Measurements from ENCODE around the gene CCL27.
A peak's percentile ranks its signal among the peaks of the same experiment; 100 is the strongest.

CCL27 gene

GRCh38 chr9:34662526-34663302, at the start of gene CCL27:
CCL27 (minus strand) TSS chr9:34662657; CDS start chr9:34662633, 24 bp downstream.
- no peak for DNase-seq (ENCODE audit: low read depth, low spot score)

- DNase-seq (ENCODE audit: low read depth, low spot score), result no peak
Observed at GRCh38 chr9:34712140-34712539, 49.7 kb upstream of the CCL27 start.

GRCh38 chr9:34710023-34710422, 47.6 kb upstream of the CCL27 start, which contains the start of gene CCL21:
CCL21 (minus strand) TSS chr9:34710136; CDS start chr9:34710066, 70 bp downstream.
- DNase-seq (ENCODE audit: low read depth, low spot score), result no peak

GRCh38 chr9:34709196-34709978, 46.9 kb upstream of the CCL27 start:
- no peak for DNase-seq (ENCODE audit: low read depth, low spot score)

- no peak for DNase-seq (ENCODE audit: low read depth, low spot score)
Observed at GRCh38 chr9:34707130-34707529, 44.7 kb upstream of the CCL27 start.

GRCh38 chr9:34701769-34702736, 39.6 kb upstream of the CCL27 start:
- peak; percentile 88 for DNase-seq (ENCODE audit: low read depth, low spot score)

GRCh38 chr9:34701023-34701768, 38.7 kb upstream of the CCL27 start:
- peak; percentile 89 for DNase-seq (ENCODE audit: low read depth, low spot score)

GRCh38 chr9:34694811-34695210, 32.4 kb upstream of the CCL27 start:
- no peak for DNase-seq (ENCODE audit: low read depth, low spot score)

- DNase-seq (ENCODE audit: low read depth, low spot score), result no peak
Observed at GRCh38 chr9:34693560-34693959, 31.1 kb upstream of the CCL27 start.

GRCh38 chr9:34691936-34692315, 29.5 kb upstream of the CCL27 start:
- no peak for DNase-seq (ENCODE audit: low read depth, low spot score)

- no peak for DNase-seq (ENCODE audit: low read depth, low spot score)
Observed at GRCh38 chr9:34690983-34691935, 28.8 kb upstream of the CCL27 start, which contains the start of gene CCL19. CCL19 (minus strand) TSS chr9:34691276; CDS start chr9:34691139, 137 bp downstream.

- DNase-seq (ENCODE audit: low read depth, low spot score), result no peak
Observed at GRCh38 chr9:34689512-34689911, 27.1 kb upstream of the CCL27 start.

GRCh38 chr9:34689116-34689470, 26.6 kb upstream of the CCL27 start:
- no peak for DNase-seq (ENCODE audit: low read depth, low spot score)

- no peak for DNase-seq (ENCODE audit: low read depth, low spot score)
Observed at GRCh38 chr9:34688329-34689115, 26.1 kb upstream of the CCL27 start.

GRCh38 chr9:34687276-34688030, 25.0 kb upstream of the CCL27 start:
- DNase-seq (ENCODE audit: low read depth, low spot score), result no peak

- no peak for DNase-seq (ENCODE audit: low read depth, low spot score)
Observed at GRCh38 chr9:34686732-34687131, 24.3 kb upstream of the CCL27 start.

- DNase-seq (ENCODE audit: low read depth, low spot score), result no peak
Observed at GRCh38 chr9:34686231-34686630, 23.8 kb upstream of the CCL27 start.

GRCh38 chr9:34685591-34685990, 23.1 kb upstream of the CCL27 start:
- no peak for DNase-seq (ENCODE audit: low read depth, low spot score)
